ENCODE data around the gene RANBP10.

The RANBP10 gene

DNA sequence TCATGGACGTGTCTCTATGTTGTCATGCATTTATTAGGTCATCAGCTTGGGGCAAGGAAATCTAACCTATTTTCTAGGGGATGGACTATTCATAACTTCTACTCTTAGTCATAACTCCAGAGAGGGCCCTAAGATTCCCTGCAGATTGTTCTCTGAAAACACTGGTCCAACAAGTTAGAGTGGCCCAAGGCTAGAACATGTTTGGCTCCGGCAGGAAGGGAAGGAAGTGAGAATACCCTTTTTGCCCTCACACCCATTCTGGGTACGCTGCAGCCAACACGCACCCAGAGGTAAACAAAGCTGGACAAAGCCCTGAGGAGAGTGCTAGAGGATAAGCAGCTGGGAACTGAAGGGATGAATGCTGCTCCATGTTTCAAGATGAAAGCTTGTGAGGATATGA lies 129.8 kb downstream of the RANBP10 start:
- DNase-seq (ENCODE audit: low read depth): no peak

GRCh38 chr16:67675999-67676398 lies 130.4 kb downstream of the RANBP10 start:
- no peak for DNase-seq (ENCODE audit: low read depth)

DNA sequence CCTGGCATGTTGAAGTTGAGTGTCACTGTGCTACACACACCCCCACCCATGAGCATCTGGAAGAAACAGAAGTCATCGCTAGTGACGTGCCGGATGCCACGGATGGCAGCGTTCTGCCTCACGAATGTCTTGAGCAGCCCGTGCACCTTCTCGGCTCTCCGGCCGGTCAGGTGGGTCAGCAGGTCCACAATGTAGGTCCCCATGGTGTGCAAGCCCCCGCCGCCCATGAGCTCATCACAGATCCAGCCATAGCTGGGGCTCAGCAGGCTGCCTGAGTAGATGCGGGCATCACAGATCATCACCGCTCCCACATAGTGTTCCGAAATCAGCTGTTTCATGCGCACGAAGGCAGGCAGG lies 130.8 kb downstream of the RANBP10 start:
- DNase-seq (ENCODE audit: low read depth): no peak

DNA sequence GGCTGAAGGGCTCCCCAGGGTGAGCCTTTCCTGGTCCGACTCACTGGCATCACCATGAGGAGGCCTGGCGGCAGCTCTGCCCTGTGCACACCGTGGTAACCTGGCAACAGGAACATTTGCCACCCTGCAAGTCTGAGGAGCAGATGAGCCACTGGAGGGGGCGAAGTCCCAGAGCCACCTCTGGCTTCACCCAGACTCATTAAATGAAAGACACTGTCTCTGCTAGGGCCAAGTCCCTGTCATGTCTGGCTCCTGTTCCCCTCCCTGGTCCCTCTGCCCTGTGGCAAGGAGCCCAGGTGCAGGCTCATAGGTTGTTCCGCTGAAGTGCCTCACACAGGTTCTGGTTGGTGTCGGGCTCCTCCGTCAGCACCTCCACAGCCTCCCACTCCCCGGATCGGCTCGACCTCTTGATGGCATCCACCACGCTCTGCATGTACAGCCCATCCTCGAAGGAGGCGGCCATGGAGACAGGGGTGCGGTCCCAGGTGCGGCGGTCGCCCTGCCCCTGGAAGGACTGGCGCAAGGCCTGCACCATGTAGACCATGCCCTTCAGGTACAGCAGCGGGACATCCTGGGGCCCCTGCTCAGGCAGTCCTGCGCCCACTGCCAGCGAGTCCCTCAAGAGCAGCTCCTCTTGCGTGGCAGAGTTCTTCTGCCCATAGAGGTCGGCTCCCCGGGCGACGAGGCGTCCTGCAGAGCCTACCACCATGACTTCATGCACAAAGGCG lies 131.3 kb downstream of the RANBP10 start:
- DNase-seq (ENCODE audit: low read depth): no peak

DNA sequence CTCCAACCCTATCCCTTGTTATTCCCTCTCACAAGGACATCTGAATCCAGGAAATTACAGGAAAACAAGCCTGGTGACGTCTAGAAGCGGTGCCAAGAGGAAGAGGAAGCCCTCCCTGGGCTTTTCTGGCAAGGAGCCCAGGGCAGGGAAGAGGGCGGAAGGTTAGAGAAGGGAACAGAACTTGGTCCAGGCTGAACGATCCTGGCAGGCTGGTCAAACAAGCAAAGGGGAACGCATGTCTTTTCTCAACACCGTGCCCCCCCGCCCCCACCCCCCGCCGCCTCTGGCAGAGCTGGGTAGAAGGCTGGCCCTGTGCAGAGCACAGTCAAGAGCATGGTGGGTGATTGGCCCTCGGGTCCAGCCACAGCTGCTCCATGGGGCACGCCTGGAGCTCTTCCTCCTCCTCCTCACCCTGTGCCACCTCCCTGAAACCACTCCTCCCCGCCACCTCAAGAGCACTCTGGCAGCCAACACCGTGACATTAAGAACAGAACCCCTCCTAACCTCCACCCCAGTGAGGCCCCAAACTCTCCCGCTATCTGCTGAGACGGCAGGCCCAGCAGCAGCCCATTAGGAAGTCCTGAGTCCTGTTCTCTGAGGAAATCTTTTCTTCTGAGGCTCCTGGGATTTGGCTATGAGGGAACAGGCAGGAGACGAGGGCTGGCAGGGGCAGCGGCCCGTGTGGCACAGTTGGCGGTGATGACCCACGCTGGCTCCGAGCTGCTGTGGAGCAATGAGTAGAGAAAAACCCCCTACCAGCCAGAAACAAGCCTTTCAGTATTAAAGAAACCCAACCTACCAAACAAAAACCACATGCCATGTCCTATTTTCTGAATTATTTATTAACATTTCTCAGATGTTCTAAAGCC lies 132.4 kb downstream of the RANBP10 start:
- no peak for DNase-seq (ENCODE audit: low read depth)

Data from activated T-cell treated with anti-CD3 and anti-CD28 coated beads for 48 hours (primary cell).